ENCODE results near the gene NFE2.
"Not testable (repeated sequence)": the region's sequence is repeated elsewhere in the genome, so short reads cannot be mapped to it uniquely, and the experiment has no call there.

NFE2 gene

DNA sequence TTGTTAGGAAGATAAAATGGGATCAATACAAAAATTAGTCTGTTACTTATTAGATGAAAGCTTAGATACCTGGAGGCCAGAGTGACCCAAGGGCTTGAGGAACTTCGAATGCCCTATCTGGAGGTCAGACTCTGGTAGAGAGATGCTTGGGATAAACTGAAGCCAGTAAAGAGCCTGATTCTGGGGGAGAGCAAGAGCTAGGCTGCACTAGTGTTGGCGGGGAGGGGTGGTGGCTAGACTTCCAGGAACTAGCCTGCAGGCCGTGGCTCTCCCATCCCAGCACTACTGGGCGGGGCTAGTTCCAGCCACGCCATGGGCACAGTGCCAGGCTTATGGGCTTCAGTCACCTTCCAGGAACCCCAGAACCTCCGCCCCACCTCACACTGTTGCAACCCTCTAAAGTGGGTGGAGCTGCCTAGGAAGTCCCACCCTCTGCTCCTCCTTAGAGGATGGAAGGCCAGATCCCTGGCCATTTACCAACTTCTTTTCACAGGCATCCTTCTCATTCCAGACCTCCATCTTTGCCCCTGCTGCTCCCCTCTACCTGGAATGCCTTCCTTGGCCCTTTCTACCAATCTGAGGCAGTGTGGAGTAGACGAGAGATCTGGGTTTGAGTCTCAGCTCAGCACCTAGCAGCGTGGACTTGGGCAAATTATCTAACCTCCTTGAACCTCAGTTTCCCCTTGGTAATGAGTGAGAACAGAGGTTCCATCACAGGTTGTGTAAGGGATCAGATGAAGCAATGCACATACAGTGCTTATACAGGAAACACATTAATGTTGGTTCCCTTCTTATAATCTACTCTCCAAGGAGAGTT, 6.3 kb upstream of the NFE2 start:
- DNase-seq (ENCODE audit: low spot score), result no peak

GRCh38 chr12:54304187-54304810, 3.5 kb upstream of the NFE2 start:
- no peak for DNase-seq (ENCODE audit: low spot score)

GRCh38 chr12:54303640-54304039, 2.8 kb upstream of the NFE2 start:
- DNase-seq (ENCODE audit: low spot score), result no peak

GRCh38 chr12:54301428-54302048, 723 bp upstream of the NFE2 start:
- DNase-seq (ENCODE audit: low spot score), result no peak

- no peak for DNase-seq (ENCODE audit: low spot score)
These were observed 537 bp downstream of the NFE2 start for GRCh38 chr12:54300225-54300731.

- DNase-seq (ENCODE audit: low spot score), result no peak
These were observed 1.1 kb downstream of the NFE2 start for GRCh38 chr12:54299515-54300224.

DNA sequence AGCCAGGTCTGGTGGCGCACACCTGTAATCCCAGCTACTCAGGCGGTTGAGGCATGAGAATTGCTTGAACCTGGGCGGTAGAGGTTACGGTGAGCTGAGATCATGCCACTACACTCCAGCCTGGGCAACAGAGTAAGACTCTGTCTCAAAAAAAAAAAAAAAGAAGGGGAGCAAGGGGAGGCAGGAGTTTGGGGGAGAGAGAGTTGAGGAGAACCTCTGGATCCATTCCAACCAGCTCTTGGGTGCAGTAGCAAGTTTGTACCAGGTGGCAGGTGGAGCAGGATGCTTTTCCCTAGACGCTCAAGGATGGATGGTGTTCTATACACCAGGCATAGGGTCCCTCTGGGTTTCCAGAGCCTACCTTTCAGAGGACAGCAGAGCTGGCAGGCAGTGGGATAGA, 1.9 kb downstream of the NFE2 start:
- DNase-seq (ENCODE audit: low spot score), result no peak

DNA sequence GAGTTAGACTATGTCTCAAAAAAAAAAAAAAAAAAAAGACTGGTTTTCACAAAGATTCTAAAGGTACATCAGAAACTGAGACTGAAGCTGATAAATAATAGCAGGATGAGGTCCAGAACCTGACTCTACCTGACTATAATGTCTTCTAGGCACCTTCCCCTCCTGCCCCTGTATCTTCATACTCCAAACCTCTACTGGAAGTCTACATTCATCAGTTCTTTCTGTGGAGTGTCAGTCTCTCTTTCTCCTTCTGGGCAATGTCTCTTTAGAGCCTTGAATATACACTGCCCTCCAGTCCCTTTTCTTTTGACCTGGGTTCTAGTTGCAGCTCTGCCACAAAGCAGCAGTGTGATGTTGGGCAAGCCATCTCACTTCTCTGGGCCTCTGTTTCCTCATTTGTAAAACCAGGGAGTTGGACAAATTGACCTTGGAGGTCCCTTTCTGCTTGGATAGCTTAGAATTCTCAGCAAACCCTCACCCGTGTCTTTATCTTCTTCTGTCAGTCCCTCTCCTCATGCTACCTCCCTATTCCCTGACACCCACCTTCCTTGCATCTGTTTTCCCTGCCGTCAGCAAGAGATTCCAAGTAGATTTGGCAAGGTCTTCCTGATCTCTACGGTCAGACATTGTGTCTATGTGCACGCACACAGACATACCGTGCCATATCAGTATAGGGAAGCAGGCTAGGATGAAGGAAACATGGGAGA, 4.3 kb downstream of the NFE2 start:
- peak; percentile 8 for DNase-seq (ENCODE audit: low spot score)

- DNase-seq (ENCODE audit: low spot score), result peak; percentile 47
These were observed 5.8 kb downstream of the NFE2 start for GRCh38 chr12:54294953-54295566.

DNA sequence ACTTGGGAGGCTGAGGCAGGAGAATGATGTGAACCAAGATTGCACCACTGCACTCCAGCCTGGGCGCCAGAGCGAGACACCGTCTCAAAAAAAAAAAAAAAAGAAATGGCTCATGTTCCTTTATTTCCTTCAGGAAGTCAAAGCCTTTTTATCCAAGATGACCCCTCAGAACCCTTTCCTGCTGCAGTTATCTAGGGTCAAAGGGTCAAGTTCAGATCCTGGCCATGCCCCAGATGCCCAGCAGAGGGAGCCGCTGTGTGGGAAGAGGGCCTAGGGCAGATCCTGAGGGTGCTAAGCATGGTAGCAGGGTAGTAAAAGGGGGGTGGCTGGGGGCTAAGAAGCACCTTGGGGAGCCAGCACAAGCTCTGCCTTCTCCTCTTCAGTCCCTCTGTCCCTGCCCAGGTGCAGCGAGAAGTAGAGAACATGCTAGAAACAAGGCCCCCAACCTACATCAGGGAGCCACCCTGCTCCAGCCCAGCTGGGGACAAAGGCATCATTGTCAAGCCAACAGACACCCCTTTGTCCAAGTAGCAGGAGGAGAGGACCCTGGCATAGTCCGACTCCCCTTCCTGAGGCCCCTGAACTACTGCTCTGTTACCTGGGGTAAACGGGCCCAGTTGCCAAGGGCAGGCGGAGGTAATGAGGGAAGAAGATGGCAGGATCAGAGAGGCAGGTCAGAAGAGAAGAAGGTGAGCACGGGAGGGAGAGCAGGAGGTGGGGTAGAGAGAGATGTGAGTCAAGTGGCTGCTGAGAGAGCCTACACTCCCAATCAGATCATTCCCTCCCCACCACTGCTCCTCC, 6.5 kb downstream of the NFE2 start:
- DNase-seq (ENCODE audit: low spot score), result peak; percentile 61

DNA sequence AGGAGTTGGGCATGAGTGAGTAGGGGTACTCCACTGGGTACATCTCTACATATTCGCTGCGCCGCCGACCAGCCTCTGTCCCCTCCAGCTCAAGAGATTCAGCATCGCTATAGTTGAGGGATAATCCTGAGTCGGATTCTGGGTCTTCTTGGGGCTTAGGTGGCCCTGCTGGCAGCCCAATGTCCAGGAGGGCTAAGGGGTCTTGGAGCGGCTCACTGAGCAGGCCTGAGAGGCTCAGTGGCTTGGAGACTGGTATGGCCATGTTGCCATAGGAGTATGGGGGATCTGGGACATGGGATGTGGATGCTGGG, 7.9 kb downstream of the NFE2 start:
- no peak for DNase-seq (ENCODE audit: low spot score)

DNA sequence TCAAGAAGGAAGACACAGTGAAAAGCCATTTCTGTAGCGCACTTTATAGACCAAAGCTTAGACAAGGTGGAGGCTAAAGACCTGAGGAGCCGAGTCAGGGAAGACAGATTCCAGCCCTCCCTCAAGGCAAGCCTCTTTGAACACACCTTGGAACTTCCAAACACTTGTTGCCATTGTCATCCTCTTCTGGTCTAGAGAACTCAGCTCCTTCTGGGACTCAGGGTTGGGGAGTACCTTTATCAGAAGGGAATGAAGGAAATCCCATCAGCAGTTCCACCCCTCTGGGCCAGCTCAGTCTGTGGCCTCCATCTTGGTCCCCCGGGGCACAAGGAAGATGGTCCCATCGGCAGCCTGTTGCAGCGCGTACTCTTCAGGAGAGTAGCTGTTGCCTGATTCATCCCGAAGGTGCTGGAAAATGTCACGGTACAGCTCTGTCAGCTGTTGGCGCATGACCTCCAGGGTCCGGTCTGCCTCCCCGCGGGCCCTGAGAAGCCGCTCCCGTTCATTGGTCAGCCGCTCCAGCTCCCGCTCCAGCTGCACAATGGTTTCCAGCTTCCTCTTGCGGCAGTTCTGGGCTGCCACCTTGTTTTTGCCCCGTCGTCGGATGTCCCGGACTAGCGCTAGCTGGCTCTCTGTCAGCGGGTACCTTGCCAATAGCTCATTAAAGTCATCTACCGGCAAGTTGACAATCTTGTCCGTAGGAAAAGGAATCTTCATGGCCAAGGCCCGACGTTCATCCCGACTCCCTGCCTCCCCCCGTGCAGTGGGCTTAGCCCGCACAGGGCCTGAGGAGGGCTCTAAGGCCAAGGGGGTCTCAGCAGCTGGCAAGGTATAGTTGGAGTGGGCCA, 8.5 kb downstream of the NFE2 start:
- DNase-seq (ENCODE audit: low spot score), result peak; percentile 51

DNA sequence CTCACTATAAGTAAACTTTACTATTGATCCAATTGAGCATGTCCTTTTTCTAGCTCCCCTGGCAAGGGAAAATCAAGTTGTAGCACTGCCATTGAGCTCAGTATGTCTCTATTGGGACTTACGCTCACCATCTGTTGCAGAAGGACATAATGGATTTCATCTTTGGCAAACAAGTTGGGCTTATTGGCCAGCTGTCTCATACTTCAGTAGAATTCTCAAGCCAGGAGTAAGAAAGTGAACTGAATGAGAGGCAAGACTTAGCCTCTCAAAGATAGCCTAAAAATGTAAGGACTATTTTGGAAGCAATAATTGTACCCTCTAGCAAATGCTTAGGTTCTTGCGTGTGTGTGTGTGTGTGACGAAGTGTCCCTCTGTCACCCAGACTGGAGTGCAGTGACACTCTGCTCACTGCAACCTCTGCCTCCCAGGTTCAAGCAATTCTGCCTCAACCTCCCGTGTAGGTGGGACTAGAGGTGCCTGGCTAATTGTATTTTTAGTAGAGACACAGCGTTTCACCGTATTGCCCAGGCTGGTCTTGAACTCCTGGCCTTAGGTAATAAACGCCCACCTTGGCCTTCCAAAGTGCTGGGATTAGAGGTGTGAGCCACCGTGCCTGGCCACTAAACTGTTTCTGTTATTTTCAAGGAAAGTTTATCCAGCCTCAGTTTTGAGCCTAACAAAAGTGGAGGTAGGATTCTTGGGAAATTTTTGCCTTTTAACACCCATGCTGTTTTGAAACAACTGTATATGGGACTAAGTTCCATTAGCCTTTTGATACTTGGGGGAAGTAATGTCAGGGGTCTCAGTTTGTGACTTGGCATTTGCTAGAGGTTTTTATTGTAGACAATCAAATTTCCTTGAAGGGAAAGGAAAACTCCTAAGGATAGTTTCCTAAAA, 13.3 kb downstream of the NFE2 start:
- DNase-seq (ENCODE audit: low spot score), result no peak

DNA sequence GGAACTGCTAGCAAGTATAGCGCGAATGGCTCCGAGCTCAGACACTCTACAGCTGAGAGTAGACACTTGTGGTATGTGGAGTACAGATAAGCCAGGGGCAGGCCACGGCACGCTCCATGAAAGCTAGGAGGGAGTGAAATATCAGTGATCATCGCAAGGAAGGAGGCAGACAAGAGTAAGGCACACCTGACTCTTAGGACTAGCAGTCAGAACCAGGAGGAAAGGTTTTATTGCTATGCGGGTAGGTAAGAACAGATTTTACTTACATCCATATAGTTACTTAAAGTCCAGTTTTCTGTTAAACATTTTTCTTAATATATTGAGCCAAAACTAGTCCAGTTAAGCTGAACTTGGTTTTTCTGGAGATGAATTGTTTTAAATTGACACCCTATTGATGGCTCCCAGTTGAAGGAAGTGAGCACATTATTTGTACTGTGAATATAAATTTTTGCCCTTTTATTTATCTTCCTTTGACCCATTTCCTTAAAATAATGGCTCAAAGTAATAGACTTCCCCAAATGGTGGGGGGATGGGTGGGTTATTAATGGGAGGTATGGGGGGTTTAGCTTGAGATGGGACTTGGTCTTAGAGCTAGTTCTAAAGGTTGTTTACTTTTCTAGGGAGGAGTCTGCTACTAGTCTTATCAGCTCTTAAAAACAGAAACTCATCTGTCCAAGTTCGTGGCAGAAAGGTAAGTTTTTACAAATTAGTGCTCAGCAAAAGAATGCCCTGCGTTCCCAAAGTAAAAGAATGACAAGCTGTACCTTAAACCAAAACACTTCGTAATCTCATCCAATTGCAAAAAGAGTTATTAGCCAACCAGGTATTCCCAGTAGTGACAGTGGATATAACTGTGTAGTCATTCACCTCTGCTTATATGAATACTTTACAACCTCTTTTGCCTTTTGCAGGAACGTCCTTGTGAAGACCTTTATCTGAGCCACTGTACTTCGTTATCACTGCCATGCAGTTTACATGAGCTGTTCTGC, 14.5 kb downstream of the NFE2 start:
- no peak for DNase-seq (ENCODE audit: low spot score)

DNA sequence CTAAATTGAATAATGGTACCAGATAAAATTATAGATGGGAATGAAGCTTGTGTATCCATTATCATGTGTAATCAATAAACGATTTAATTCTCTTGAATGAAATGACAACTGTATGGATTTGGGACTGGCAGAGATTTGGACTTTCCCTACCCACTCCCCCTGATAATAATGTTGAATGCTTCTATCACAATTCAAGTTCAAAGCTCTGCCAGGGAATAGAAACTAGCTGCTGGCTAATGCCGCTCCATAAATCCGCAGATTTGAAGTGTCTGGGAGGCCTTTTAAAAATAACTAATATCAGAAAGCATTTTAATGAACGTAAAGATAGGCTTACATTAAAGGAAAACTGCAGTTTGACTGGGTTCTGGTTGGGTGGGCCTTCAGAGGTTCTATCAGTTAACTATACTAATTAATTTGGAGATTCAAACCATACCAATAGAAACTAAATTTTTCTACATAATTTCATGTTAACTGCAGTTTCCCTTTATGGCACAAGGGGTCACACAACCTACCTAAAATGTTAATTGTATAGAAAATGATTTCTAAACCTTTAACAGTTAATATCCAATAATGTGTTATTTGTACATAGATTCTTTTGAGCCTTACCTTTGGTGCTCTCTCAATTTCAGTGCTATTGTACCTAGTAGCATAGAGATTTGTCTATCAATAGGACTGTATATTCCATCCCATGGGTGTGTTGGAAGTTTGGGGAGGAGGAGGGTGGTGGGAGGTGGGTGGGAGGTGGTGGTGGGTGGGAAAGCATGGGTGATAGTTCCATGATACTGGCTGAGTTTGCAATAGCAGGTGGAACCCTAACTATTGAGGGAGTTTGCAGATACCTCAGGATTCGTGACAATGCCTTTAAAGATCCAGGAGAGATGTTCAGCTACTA, 15.4 kb downstream of the NFE2 start:
- no peak for DNase-seq (ENCODE audit: low spot score)

GRCh38 chr12:54284070-54284780, 16.6 kb downstream of the NFE2 start:
- DNase-seq (ENCODE audit: low spot score), result not testable (repeated sequence)
